Sigmoid colon (tissue), 7 donors: ENCODE data around the gene CFAP54. TPM values are rescaled to one million over a fixed set of nuclear protein-coding genes. Genes with fewer than 3 reads are reported as not detected.

Source experiments
- DNase-seq: peaks from one replicate; pipeline ENCODE4 v3.0.0-alpha.2; 2019
- H3K27ac ChIP-seq, 4 donors: fragments of 200-600 bp; sonication (generic); one replicate each; pipeline ENCODE4 v1.5.1; 2016 to 2019; ENCODE audit warnings: mild to moderate bottlenecking in 1 of 4
- H3K27me3 ChIP-seq, 3 donors: fragments of 200-600 bp; sonication (generic); one replicate each; pipeline ENCODE4 v1.5.1; 2019; ENCODE audit warnings: mild to moderate bottlenecking in 1 of 3
- H3K36me3 ChIP-seq, 4 donors: fragments of 200-600 bp; sonication (generic); one replicate each; pipeline ENCODE4 v1.5.1; 2016 to 2019
- H3K4me1 ChIP-seq, 4 donors: fragments of 200-600 bp; sonication (generic); one replicate each; pipeline ENCODE4 v1.5.1; 2017 to 2019
- H3K4me3 ChIP-seq, 4 donors: fragments of 200-600 bp; sonication (generic); one replicate each; pipeline ENCODE4 v1.5.1; 2017 to 2019; ENCODE audit warnings: mild to moderate bottlenecking in 2 of 4, moderate library complexity in 1 of 4
- H3K9me3 ChIP-seq, 4 donors: fragments of 200-600 bp in 3 of 4; sonication (generic) in 3 of 4; one replicate each; pipeline versions ENCODE4 v1.5.1 to v1.6.1; 2013 to 2019
- CTCF ChIP-seq, 4 experiments: fragments of 450-650 bp in 3 of 4; fragments of 200-600 bp in 1 of 4; IDR thresholded peaks; one replicate each; pipeline ENCODE4 v1.5.1; 2016 to 2019; ENCODE audit warnings: antibody characterized with exemption in 4 of 4, mild to moderate bottlenecking in 3 of 4, moderate library complexity in 2 of 4
- EP300 ChIP-seq, 4 donors: sonication (generic); formaldehyde crosslinking; IDR thresholded peaks; one replicate each; pipeline ENCODE4 v1.6.1; 2017; ENCODE audit warnings: antibody characterized with exemption in 4 of 4
- POLR2A ChIP-seq, 2 donors: fragments of 450-650 bp; IDR thresholded peaks; one replicate each; pipeline ENCODE4 v1.6.1; 2016; ENCODE audit warnings: antibody characterized with exemption in 2 of 2, mild to moderate bottlenecking in 2 of 2, moderate library complexity in 2 of 2
- POLR2AphosphoS5 ChIP-seq, 4 donors: sonication (generic); formaldehyde crosslinking; IDR thresholded peaks; one replicate each; pipeline ENCODE4 v1.6.1; 2017; ENCODE audit warnings: antibody characterized with exemption in 4 of 4
- WGBS, 2 donors: extraction: QIAGEN DNeasy Blood & Tissue Kit; methylation state at CpG; one replicate each; pipeline ENCODE4 v1.1.7; 2013; 5-methylcytosine and 5-hydroxymethylcytosine counted together
- intact Hi-C: fragments of 100-400 bp; cut with DNase I; formaldehyde crosslinking; loops from one replicate; pipeline ENCODE4 v1.15.1; 2023
- polyA plus RNA-seq, 3 donors: library from polyadenylated mRNA; stranded (reverse); fragments of 200-250 nt; gene quantifications; one replicate each; pipeline ENCODE4 v1.2.3, GENCODE V29; 2013
- total RNA-seq, 4 donors: library from RNA; depleted of rRNA; stranded (reverse); fragments of >200 nt; gene quantifications; one replicate each; pipeline ENCODE4 v1.1.0, GENCODE V29; 2016
- donor health status: healthy with polysubstance abuse.
- donor health status: Bipolar disorder and iron deficiency.
- donor health status: healthy.

CFAP54 gene
- total and polyA plus RNA-seq, 7 donors, result 0.07 to 10.5 (median 3.1) TPM; not detected in 2

GRCh38 chr12:96806272-96806671 lies 316.9 kb downstream of the CFAP54 start:
- no peaks in the 10 kb centered on the region for H3K27me3 ChIP-seq
- intact Hi-C loops, result no loop called here
- peaks cover 0 to 6% (median 1%) of the 10 kb centered on the region in 4 donors for H3K9me3 ChIP-seq
- WGBS, 2 donors, result 19 to 69% methylated on average over 4 of the region's 4 CpGs
- DNase-seq, result no peak
- no peak overlapping the region for H3K4me3 ChIP-seq
- TF ChIP-seq CTCF (IDR thresholded peaks at IDR 0.05) (no peak), POLR2AphosphoS5 (IDR thresholded peaks at IDR 0.05) (no peak), EP300 (IDR thresholded peaks at IDR 0.05) (no peak), POLR2A (IDR thresholded peaks at IDR 0.05) (no peak)
- no peak overlapping the region for H3K27ac ChIP-seq
- no peaks in the 10 kb centered on the region for H3K4me1 ChIP-seq
- H3K36me3 ChIP-seq, result no peaks in the 10 kb centered on the region

- Histone ChIP-seq H3K4me1 (no peaks in the 10 kb centered on the region), H3K9me3 (peaks cover 0 to 6% (median 1%) of the 10 kb centered on the region in 4 donors), H3K27me3 (no peaks in the 10 kb centered on the region), H3K4me3 (no peak overlapping the region), H3K27ac (no peak overlapping the region), H3K36me3 (no peaks in the 10 kb centered on the region)
- 67 to 79% methylated on average over 1 of the region's 1 CpG for WGBS, 2 donors
- no peak for TF ChIP-seq EP300 (IDR thresholded peaks at IDR 0.05)
- no peak for TF ChIP-seq POLR2AphosphoS5 (IDR thresholded peaks at IDR 0.05)
- no peak for TF ChIP-seq CTCF (IDR thresholded peaks at IDR 0.05)
- no peak for TF ChIP-seq POLR2A (IDR thresholded peaks at IDR 0.05)
- intact Hi-C loops, result no loop called here
- DNase-seq, result no peak
These were observed 318.4 kb downstream of the CFAP54 start for GRCh38 chr12:96807741-96808140.

DNA sequence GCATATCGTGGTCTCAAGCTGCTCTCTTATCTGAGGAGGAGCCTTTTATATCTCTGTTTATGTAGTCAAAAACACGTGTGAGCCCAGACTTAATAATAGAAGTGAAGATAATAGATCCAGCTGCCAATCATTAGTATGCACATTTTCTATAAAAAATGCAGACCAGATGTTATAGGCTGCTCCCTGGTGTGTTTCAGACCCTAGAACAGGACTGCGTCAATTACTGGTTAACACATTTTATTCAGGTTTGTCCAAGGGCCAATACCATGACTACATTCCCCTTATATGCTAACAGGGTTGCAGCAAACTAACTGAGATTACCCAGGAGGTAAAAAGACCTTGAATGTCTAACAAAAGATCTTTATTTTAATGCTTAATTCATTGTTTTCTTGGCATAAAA lies 319.2 kb downstream of the CFAP54 start:
- intact Hi-C loops, result no loop called here
- no peak for TF ChIP-seq POLR2A (IDR thresholded peaks at IDR 0.05)
- no peak for TF ChIP-seq POLR2AphosphoS5 (IDR thresholded peaks at IDR 0.05)
- no peak for TF ChIP-seq EP300 (IDR thresholded peaks at IDR 0.05)
- TF ChIP-seq CTCF (IDR thresholded peaks at IDR 0.05), result no peak
- DNase-seq, result no peak
- no peaks in the 10 kb centered on the region for H3K27me3 ChIP-seq
- WGBS, 2 donors, result 59 to 60% methylated on average over 3 of the region's 3 CpGs
- no peaks in the 10 kb centered on the region for H3K36me3 ChIP-seq
- no peak overlapping the region for H3K27ac ChIP-seq
- H3K9me3 ChIP-seq, result peaks cover 0 to 2% (median 0%) of the 10 kb centered on the region in 4 donors
- no peaks in the 10 kb centered on the region for H3K4me1 ChIP-seq
- H3K4me3 ChIP-seq, result no peak overlapping the region

GRCh38 chr12:96809522-96809921 lies 320.1 kb downstream of the CFAP54 start:
- Histone ChIP-seq H3K4me3 (no peak overlapping the region), H3K36me3 (no peaks in the 10 kb centered on the region), H3K27me3 (no peaks in the 10 kb centered on the region), H3K4me1 (no peaks in the 10 kb centered on the region), H3K9me3 (peaks cover 0 to 2% (median 0%) of the 10 kb centered on the region in 4 donors), H3K27ac (no peak overlapping the region)
- TF ChIP-seq POLR2AphosphoS5 (IDR thresholded peaks at IDR 0.05) (no peak), EP300 (IDR thresholded peaks at IDR 0.05) (no peak), CTCF (IDR thresholded peaks at IDR 0.05) (no peak), POLR2A (IDR thresholded peaks at IDR 0.05) (no peak)
- intact Hi-C loops, result no loop called here
- DNase-seq, result no peak

DNA sequence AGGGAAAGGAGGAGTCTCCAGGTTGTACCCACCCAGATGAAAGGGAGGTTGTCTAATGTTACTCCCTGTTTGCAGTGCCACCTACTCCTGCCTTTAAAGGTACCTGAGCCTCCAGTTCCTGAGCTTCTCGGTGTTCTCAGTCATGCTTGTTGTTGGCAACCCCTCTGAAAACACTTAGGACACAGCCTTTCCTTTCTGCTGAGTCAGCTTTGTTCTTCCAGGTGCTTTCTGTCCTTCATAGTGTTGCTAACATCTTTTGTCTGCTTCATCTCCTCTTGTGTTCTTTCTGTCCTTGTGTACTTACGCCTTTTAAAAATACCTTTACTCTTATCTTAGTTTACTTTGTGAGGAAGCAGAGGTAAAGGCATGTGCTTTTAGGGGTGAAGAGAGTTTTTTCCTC lies 320.7 kb downstream of the CFAP54 start:
- Histone ChIP-seq H3K27ac (no peak overlapping the region), H3K4me1 (no peaks in the 10 kb centered on the region), H3K36me3 (no peaks in the 10 kb centered on the region), H3K9me3 (peaks cover 0 to 1% (median 0%) of the 10 kb centered on the region in 4 donors), H3K27me3 (no peaks in the 10 kb centered on the region), H3K4me3 (no peak overlapping the region)
- WGBS, 2 donors, result 29 to 66% methylated on average over 2 of the region's 2 CpGs
- intact Hi-C loops, result no loop called here
- no peak for TF ChIP-seq EP300 (IDR thresholded peaks at IDR 0.05)
- TF ChIP-seq POLR2AphosphoS5 (IDR thresholded peaks at IDR 0.05), result no peak
- no peak for TF ChIP-seq CTCF (IDR thresholded peaks at IDR 0.05)
- TF ChIP-seq POLR2A (IDR thresholded peaks at IDR 0.05), result no peak
- DNase-seq, result no peak
